ENCODE results near the gene GLG1.
"Not testable (repeated sequence)": the region's sequence is repeated elsewhere in the genome, so short reads cannot be mapped to it uniquely, and the experiment has no call there.

GRCh38 chr16:74523706-74524105 is 83.2 kb downstream of the GLG1 start:
- TF ChIP-seq CTCF (IDR thresholded peaks at IDR 0.05; ENCODE audit: low read depth, low read length, poor library complexity, severe bottlenecking); EZH2phosphoT487 (IDR thresholded peaks at IDR 0.05; ENCODE audit: borderline replicate concordance, low read length): not testable (repeated sequence)

Measured in DOHH2 (cell line).